HG03196 (cell line): ENCODE results near the gene IGF2.

ENCODE experiments used
- ATAC-seq: cut with Tn5 transposase; IDR thresholded peaks from one replicate; pipeline ENCODE4 v1.9.1; 2021; ENCODE audit not compliant: unreplicated experiment

IGF2 gene

DNA sequence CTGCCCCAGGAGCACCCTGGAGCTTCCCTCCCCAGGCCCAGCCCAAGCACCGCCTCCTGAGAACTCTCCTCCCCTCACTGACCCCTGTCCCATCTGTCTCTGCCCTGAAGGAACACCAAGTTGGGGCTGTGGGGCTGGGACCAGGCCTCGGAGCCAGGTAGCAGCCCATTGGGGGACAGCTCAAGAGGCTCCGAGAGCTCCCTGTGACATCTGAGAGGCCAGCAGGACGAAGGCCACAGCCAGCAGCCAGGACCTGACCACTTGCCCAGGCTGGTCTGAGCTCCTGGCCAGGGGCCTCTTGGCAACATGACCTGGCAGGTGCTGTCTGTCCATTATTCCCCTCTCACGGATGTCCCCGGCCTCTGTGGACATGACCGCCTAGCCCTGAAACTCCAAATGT, 33.7 kb downstream of the IGF2 start:
- no peak for ATAC-seq

DNA sequence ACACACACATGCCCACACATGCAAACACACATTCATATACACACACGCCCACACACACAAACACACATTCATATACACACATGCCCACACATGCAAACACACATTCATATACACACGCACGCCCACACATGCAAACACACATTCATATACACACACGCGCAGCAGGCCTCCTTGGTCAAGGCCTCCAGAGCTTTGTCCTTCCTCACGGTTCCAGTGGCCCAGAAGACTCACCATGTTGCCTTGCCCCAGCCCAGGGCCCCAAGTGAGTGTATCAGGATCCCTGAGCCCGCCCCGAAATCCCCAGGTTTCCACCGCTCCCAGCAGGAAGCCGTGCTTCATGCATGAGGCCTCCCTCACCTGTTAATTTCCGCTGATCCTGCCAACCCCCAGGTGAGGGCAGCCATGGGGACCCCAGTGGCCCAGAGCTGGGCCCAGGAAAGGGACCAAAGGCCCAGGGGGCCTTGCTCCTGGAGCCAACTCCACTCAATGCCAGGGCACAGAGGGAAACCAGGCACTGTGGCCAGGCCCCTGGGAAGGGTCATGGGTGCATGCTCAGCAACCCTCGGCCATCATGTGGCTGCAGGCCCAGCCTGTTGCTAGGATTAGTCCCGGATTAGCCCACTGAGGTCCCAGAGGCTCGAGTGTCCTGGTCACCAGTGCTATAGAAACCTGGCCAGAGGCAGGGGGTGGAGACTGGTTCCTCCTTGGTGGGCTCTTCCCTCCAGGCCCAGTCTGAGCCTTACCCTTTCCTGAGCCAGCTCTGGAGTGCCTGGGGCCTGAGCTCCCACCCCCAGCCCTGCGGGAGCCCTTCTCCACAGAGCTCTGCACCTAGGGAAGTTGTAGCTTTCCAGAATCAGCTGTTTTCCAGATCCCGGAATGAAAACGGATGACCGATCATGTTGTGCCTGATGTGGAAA, 34.4 kb downstream of the IGF2 start:
- ATAC-seq: no peak

DNA sequence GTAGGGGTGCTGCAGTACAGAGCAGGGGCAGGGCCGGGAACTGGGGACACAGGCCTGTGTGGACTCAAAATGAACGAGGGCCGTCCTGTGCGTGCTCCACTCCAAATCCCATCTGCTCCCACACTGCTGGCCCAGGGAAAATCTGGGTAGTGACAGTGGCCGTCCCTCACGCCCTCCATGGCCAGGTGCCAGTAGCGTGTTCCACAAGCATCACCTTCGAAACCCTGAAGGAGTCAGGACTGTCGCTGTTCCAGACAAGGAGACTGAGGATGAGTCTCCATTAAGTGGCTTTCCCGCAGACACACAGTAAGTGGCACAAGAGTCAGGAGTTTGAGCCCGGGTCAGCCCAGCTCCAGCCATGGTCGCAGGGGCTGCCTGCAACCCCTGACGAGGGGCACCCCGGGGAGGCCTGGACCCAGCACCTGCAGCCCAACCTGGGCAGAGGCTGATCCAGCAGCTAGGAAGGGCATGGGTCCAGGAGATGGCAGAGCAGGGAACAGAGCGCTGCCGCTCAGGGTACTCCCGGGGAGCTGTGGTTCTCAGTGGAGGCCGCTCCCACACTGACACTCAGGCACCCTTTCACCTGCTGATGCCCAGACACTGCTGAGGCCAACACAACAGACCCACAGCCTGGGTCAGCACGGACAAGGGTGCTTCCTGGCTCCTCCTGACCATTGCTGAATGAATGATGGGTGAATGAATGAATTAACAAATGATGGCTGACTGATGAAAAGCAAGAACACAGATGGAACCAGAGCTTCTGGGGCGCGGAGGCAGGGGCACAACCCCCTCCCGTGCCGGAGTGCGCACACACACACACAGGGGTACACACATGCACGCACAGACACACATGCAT, 35.3 kb downstream of the IGF2 start:
- no peak for ATAC-seq

DNA sequence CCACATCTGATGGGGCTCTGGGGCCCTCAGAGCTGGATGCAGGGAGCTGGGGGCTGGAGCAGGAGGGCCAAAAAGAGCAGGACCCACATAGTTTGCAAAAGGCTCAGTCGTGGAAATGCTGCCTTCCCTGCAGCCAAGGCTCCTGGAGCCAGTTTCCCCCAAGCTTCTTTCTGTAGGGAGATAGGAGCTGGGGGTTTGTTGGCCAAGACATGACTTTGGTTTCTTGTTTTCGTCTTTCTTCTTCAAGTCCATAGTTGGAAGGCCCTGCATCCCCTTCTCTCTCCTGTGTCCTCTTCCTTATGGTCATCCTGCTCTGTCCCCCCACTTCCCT, 36.3 kb downstream of the IGF2 start:
- no peak for ATAC-seq

DNA sequence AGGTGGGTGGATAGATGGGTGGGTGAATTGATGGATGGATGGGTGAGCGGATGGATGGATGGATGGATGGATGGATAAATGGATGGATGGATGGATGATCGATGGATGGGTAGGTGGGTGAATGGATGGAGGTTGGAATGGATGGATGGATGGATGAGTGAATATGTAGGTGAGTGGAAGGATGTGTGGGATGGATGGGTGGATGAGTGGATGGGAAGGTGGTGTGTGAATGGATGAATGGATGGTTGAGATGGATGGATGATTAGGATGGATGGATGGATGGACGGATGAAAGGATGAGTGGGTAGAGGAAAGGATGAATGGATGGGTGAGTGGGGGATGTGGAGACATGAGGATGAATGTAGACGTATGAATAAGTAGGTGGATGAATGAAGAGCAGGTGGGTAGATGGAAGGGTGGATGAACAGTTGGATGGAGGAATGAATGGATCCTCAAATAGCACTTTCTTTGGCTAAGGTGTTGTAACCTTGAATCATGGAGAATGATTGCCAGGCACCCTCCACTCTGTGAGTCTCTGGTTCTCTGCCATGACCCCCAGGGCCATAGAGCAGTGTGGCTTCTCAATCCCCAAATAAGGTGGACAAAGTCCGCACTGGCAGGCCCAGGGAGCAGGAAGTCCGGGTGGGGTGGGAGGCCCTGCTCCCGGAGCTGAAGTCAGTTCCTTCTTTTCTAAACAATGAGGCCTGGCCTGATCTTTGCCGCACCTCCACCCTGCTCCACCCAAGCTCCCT, 36.9 kb downstream of the IGF2 start:
- ATAC-seq: no peak

DNA sequence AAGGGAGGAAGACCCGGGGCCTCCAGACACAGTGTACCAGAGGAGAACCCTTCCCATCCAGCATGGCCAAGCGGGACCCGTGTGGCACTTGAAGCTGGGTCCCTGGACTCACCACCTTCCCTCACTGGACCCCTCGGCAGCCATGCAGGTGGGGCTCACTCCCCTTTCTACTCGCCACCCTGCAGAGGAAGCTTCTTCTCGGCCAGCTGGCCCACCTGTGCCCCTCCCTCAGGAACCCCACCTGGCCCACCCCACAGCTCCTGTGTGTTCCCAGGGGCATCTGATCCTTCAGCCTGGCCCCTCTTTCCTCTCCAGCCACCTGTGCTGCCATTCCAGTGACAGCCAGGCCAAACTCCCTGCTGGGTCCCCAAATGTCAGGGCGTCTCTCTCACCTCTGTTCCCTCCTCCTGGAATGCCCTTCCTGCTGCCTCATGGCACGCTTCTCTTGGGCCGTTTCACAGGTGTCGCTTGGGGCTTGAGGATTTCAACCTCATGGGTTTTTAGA, 38.0 kb downstream of the IGF2 start:
- no peak for ATAC-seq

DNA sequence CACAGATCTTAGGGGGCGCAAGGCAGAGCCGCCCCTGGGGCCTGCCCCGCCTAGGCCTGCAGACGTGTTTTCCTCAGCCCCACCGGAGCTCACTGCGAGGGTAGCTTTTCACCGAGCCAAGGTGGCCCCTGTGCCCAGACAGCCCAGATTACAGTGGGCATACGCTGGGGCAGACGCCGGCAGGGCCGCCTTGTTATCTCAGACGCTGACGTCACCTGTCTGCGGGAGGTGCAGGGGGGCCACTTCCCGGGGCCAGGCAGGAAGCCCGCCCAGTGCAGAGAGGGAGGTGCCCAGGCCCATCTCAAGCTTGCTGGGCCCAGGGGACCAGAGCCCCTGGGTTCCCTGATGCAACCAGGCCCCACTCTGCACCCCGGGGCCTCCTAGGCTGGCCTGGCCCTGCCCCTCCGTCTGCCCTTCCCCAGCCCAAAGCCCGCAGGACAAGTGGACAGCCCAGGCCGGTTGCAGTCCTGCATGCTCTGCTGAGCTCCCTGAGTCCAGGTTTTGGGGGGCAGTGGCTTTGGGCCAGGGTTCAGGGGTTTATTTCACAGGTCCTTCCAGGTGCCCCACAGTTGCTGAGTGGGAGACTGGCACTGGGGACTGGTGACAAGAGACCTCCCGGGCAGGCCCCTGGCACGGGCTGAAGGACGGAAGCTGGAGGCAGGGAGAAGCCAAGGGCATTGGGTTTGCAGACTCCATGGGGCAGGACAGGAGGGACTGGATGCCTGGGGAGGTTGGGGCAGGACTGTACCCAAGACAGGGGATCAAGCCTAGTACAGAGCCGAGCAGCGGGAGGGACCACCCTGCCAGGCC, 38.6 kb downstream of the IGF2 start:
- ATAC-seq: no peak

DNA sequence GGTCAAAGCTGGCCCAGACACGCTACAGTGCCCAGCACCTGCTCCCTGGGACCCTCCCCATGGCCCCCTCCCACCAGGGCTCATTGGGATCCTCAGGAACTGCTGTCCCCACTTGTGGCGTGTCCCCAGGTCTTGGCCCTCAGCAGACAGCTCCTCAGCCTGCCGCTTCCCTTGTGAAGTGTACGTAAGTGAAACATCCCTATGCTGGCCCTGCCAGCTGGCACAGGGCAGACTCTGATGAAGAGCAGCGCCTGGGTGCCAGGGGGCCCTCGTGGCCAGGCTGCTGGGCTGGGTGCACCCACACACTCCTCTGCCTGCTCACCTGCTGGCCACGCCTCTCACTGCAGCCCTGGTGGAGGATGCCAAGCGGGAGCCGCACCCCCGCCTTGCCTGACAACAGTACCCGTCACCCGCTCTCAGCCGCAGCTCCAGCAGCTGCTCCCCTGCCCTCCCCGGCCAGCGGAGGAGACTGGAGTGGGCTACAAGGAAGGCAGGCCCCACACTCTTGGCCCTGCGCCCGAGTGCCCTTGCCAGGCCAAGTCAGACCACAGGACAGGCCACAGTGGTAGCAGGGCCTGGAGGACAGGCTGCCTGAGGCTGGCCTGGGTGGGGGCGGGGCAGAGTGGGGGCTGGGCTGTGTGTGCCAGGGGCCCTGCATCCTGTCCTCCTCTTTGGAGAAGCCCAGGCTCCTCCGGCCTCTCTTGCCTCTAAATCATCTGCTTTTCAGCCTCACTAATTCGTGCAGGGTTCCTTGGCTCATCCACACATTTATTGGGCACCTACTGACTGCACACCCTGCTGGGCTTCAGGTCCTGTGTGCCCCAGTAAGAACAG, 39.5 kb downstream of the IGF2 start:
- no peak for ATAC-seq

DNA sequence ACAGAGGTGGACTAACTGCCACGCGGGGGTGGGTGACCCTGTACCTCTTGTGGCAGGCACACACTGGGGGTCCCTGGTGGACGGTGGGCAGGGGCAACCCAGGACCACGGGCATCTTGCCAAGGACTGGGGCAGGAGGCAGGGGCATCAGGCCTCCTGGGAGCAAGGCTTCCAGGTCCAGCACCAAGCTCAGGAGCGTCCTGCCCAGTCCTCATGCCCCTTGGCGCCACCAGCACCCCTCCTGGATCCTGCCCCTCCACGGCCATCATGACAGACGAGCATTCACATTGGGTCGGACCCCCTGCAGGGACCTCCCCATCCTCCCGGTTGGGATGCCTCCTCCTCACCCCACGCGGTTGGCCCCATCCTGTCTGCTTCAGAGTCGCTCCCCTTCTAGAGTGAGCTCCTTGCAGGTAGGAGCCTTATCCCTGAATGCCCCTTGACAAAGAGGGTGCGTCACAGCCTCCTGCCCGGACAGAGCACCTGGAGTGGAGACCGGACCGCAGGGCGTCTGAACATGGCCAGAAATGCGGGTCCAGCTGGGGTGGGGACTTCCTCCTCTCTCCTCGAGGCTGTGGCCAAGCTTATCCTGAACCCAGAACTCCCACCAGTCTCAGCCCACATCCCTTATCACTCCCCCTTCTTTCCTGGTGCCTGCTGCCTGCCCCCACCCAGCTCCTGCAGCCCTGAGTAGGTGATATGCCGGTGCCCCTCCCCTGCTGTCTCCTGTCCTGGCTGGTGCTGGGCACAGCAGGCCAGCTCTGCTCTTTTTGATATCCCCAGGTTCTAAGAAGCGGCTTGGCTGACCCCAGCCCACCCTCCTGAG, 40.3 kb downstream of the IGF2 start:
- ATAC-seq: no peak

DNA sequence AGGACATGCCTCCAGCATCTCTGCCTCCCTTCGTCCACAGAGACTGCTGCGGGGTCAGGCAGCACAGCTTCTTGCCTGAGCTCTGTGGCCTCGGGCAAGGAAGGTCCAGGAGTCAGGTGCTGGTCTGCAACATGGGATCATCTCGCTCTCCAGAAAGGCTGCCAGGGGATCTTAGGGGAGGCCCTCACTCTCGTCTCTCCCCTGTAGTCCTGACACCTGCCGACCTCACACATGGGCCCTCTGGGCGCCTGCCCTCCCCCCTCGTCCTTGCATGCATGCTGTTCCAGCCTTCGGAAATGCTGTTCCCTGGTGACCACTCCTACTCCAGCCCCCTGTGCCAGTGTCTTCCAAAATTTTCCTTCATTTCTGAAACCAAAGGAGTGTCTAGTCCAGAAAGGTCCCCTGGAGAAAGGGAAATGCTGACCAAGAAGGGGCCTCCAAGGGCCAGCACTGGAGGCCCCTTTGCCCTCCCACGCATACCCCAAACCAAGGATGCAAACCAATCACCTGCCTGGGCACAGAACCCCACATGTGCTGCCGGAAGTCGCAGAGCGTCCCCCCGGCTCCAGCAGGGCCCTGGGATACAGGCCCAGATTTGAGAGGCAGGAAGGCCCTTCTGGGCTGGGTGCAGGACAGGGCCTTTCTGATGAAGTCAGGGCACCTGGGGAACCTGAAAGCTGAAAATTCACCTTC, 41.0 kb downstream of the IGF2 start:
- no peak for ATAC-seq

DNA sequence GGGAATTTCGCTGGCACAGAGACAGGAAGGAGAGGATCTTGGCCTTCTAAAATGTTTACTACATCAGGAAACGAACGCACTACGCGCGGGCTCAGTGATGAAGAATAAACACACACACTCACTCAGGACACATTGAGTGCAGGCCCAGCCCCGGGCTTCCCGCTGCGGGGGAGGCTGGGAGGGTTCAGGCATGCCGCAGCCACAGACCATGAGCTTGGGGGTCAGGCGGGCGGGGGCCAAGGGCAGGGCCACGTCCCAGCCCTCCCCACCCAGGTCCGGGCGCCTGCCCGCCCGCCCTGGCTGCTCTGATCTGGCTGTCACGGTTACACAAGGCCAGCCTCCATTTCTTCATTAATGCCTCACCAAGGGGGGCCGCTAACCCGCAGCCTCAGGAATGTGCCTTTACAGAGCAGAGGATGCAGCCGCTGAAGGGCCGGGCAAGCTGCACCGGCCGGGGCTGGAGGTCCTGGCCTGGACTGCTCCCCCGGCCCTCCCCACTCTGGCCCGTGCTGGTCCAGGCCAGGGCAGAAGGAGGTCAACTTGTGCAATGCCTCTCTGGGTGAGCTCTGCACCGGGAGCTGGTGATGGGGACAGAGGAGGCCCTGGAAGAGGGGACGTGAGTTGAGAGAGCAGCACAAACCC, 41.7 kb downstream of the IGF2 start:
- no peak for ATAC-seq

DNA sequence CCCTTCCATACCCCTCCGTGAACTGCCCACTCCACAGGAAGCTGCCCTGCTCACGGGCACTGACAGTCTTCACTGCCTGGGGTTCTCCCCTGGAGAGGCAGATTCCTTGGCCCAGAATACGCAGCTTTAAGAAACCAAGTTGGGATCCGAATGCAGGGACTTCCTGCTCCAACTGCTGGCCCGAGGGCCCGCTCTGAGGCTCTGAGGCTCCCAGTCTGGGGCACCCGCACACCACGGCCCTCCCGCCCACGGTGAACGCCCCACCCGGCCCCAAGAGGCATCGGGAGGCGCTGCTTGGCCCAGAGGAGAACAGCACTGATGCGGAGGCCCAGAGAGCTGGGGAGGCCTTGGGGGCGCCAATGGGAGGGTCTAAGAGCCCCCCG, 42.3 kb downstream of the IGF2 start:
- no peak for ATAC-seq

DNA sequence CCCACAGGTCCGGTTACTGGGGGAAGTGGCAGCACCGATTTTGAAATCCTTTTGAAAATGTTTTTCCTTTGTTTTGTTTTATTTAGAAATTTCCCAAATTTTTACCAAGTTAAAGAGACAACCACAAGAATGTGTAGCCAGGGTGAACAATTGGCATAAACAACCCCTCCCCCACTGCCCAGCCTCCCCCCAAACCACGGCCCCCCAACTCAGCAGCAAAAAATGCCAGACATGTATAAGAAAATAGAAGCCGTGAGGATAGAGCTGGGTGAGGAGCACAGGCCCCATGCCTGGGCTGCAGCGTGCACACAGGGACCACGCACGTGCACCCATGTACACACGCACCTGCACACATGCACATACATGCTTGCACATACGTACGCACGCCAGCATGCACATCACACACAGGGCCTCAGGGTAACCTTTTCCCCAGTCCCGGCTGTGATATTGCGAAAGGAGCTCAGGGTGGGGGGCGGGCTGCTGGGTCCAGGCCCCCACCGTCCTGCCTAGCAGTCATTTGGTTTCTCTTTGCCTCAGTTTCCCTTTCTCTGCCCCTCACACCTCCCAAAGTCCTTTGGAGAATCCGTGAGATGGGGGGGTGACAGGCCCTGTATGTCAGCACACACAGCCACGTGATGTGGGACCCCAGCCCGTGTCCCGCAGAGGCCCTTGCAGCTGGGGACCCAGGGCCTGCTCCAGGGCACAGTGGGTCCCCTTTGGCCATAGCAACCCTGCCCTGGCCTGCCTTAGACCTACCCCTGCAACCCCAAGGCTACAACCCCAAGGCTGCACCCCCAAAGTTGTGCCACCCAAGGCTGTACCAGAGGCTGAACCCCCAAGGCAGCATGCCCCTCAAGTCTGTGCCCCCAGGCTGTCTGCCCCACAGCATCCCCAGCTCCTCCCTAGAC, 42.9 kb downstream of the IGF2 start:
- ATAC-seq: no peak

DNA sequence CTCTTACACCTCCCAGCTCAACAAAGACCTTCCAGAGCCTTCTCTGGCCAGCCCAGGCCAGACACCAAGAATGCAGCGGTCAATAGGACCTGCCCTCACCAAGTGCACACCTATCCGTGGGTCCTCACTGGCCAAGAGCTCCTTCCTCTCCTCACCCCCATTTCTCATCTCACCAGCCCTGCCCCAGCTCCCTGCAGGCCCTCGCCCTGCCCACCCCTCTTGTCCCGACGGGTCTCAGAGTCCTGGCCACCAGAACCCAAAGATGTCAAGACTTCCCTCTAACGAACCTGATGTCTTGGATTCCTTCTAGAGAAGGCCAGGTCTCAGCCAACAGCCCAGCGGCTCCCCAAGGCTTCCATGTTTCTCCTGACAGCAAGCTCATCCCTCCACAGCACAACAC, 43.6 kb downstream of the IGF2 start:
- ATAC-seq: no peak

DNA sequence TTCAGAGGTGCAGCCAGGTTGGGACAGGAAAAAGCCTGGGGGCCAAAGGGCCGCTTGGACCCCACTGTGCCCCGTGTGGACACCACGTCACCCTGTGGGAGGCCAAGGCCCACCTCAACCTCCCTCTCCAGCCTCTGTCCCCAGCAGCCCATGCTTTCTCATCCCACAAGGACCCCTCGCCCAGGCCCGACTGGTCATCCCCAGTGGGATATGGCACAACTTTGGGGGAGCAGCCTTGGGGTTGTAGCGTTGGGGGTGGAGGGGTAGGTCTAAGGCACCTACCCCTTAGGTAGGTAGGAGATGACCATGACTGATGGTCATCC, 44.0 kb downstream of the IGF2 start:
- no peak for ATAC-seq

DNA sequence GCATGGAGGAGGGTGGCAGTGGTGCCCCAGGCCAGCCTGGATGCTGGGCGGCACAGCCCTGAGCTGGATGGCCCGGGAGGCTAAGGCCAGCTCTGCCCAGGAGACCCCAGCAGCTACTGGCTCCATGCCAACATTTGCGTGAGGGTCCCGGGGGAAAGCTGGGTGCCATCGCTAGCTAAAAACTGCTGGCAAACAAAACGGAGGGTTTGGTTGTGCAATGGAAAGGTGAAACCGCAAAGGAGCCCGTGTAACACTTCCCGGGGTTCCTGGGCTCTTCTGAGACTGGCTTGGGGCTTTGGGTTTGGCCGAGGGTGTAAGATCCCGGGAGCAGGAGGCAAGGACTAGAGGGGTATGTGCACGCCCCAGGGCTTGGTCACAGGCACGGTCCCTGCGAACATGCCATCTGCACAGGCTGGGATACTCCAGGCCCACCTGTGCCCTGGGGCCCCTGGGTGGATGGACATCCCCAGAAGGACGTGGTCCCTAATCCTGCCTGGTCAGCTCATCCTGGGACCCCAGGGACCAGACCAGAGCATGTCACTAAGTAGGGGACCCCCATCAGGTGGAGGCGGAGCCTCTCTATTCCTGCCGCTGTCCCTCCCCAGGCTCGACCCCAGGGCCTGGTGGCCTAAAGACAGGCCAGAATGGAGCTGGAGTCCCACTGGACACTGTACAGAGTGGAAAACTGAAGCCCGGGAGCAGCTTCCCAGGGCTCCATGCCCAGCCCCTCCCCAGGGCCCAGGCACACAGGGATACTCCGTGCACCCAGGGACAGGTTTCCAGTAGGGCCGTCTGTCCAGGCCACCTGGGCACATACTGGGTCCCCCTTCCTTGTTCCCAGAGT, 44.6 kb downstream of the IGF2 start:
- no peak for ATAC-seq
